ENCODE data around the gene LEKR1. TPM values are rescaled to one million over a fixed set of nuclear protein-coding genes. Genes with fewer than 3 reads are reported as not detected.
A peak's percentile ranks its signal among the peaks of the same experiment; 100 is the strongest.

The LEKR1 gene
- total RNA-seq, 1 experiment from 2014 or later = 1.4 TPM

DNA sequence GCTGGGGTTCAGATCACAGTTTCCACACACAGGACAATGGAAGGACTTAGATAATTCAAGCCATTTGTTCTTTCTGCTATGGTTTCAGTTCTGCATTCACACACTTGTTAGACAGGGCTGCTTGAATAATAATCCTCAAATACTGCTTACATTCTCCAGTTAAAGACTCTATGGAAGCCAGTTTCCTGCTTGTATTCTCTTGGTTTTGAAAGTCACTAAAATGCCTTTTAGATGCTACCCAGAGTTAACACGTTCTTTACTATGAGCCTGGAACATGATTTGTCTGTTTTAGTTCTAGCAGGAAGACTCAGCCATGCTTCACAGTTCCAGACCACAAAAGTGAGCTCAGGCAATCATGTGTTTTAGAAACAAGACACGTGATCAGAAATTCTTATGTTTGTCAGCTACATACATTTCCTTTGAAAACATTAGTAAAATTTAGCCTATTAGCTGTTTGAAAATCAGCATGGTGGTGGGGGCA, 152.4 kb downstream of the LEKR1 start:
- no peak for DNase-seq (ENCODE audit: low read depth)

DNA sequence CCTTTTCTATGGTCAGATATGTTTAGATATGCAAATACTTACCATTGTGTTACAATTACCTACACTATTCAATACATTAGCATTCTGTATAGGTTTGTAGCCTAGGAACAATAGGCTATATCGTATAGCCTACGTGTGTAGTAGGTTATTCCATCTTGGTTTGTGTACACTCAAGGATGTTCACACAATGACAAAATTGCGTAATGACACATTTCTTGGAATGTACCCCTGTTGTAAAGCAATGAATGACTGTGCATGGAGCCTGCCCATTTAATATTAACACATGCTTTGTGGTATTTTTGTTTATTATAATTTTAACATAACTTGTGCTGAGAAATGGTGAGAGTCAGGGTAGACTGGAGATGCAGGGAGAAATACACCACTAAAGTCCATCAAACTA, 154.9 kb downstream of the LEKR1 start:
- no peak for DNase-seq (ENCODE audit: low read depth)

DNA sequence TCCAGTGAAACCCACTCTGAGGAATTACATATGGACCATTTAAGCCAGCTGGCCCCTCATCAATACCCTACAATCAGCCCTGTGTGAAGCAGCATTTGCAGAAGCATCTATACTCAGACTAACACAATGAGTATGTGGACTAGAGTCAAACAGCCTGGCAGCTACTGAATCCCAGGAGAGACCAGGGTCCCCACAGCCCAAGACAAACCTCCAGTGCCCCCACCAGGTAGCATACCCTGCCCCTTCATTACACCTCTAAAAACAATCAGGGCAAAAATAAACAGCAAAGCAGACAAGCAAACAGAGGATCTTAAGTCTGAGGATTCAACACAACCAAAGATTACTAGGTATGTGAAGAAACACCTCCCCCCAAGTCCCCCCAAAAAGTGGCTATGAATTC, 157.4 kb downstream of the LEKR1 start:
- DNase-seq (ENCODE audit: low read depth) = no peak

DNA sequence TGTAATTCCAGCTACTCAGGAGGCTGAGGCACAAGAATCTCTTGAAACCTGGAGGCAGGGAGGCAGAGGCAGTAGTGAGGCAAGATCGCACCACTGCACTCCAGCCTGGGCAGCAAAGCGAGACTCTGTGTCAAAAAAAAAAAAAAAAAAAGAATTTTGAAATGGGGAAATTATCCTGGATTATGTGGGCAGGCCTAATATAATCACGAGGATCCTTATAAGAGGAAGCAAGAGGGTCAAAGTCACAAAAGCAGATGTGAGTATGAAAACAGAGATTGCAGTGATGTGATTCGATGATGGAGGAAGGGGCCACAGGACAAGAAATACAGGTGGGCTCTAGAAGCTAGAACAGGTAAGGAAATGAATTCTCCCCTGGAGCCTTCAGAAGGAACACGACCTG, 159.6 kb downstream of the LEKR1 start:
- no peak for DNase-seq (ENCODE audit: low read depth)

DNA sequence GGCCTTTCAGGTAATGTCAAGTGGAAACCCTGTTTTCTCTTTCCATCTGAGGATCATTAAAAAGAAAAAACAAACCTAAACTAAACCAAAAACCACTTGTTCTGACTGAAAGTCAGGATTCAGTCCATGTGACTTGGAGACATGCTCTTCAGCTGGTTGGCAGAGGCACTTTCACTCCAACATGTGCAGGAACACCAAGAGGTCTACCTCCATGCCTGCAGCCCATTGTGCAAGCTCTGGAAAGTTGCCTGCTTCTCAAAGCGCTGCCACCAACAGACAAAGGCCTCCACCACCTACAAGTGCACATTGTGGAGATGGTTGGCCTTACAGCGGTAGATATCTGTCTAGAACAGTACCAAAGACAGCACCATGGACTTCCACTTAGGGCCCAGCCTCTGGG, 161.8 kb downstream of the LEKR1 start:
- DNase-seq (ENCODE audit: low read depth) = no peak

DNA sequence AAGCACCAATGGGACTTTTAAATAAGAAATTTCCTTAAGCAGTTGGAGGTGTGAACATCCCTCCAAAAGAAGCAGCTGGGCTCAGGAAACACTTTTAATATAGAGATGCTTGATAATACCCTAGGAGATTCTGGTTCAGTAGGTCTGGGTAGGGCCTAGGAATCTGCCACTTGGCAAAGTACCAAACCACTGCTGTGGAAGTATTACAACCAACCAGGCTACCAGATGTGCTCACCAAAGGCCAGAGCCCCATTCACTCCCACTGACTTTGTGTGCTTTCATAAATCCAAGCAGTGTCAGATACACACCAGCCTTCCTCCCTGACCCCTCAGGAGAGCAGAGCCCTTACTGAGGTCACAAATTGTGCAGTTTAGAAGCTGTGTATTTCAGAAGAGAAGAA, 171.2 kb downstream of the LEKR1 start:
- DNase-seq (ENCODE audit: low read depth) = peak; percentile 11

DNA sequence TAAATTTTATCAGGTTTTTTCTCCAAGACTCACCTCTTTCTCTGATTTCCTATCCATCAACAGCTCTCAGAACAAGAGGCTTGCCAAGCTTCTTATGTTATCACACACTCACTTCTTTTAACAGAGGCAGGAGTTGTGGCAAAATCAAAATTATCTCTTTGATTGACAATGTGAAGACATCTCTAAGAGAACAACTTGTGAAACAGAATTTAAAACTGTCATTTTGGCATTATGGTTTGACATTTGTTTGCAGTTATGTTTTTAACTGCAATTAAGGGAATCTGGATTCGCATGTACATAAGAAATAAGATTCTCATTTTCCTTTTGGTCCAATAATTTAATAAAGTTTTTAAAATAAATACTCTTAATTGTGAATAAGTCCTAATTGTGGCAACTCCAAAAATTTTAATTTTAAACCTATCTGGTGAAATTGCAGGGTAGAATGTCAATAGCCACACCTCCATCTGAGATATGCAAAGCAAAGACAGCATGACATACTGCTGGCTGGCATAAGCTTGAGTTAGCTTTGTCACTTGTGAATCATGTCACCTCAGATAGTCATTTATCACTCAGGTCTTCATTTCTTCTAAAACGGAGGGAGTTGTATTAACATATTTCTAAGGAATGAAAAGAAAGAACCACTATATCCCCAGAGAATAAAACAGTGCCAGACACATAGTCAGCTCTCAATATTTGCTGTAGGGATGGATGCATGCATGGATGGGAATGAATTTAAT, 175.2 kb downstream of the LEKR1 start:
- no peak for DNase-seq (ENCODE audit: low read depth)

DNA sequence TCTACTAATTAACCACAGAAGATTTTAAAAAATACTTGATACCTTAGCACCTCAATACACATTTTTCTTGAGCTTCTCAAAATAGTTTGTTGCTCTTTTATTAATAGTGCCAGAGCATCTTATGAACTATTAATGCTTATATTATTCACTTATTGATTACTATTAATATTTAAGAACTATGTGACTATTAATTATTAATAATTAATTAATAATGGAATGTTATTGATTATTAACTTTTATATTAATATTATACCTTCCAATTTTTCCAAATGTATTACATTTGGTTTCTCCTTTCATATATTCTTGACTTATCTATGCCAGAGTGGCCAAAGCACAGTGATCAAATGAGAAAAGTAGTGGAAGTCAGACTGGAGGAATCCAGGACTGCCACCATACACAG, 195.5 kb downstream of the LEKR1 start:
- no peak for DNase-seq (ENCODE audit: low read depth)

DNA sequence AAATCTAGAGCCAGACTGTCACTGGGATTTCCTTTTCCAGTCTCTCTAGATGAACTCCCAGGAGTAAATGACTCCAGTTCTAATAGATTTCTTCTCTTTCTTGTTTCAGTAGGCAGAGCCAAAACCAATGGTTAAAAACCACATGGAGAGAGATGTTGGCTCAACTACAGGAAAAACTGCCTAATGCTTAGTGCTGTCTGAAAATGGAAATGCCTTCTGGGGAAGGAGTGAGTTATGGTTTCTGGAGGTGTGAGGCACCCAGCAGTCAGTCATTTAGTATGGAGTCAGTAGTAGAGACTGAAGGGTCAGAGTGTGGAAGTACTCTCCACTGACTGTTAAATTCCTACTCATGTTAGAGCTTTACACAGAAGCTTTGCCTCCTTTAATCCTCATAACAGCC, 197.1 kb downstream of the LEKR1 start:
- DNase-seq (ENCODE audit: low read depth) = no peak

DNA sequence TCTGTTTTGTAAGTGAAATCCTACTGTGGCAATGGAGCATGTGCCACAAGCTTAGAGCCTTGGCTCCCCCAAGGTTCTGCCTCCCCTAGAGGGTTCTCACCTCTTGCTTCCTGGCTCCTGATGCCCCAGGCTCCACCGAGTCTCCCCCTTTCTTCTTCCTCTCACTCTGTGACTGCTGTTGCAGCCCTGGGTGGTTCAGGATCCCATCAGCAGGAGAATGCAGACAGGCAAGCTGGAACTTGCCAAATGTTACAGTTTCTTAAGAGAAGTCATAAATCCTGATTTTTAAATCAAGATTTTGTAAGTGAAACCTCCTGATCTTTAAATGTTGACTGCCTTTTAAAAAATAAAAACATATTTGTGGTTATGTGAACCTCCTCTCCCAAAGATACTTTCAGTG, 199.9 kb downstream of the LEKR1 start:
- DNase-seq (ENCODE audit: low read depth) = no peak

DNA sequence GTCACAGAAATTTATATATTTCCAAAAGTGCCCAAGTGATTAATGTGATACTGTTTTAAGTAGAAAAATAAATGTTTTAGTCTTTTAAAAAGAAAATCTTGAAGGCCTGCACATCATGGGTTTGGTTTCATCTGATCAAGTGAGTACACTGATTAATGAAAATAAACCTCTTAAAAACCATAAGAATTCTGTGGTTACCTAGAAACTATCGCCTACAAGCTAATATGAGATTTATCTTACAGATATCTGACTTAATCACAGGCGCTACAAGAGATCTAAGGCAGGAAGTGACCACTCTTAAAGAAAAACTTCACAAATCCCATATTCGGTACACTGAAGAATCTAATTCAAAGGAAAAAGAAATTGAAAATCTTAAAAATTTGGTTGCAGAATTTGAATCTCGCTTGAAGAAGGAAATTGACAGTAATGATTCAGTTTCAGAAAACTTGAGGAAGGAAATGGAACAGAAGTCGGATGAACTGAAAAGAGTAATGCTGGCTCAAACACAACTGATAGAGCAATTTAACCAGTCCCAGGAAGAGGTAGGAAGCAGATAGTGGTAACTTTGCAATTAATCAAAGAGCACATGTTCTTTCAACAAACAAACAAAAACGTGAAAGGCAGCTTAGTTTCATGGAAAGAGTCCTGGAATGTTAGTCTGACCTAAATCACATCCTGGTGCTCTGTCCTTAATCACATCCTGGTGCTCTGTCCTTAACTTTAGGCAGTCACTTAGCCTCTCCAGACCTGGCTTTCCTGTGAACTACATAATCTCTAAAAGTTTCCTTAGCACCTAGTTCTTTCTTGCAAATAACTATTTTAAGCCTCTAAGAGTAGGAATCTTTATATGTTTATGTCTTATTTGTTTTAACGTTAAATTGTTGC, 201.9 kb downstream of the LEKR1 start:
- DNase-seq (ENCODE audit: low read depth) = no peak

DNA sequence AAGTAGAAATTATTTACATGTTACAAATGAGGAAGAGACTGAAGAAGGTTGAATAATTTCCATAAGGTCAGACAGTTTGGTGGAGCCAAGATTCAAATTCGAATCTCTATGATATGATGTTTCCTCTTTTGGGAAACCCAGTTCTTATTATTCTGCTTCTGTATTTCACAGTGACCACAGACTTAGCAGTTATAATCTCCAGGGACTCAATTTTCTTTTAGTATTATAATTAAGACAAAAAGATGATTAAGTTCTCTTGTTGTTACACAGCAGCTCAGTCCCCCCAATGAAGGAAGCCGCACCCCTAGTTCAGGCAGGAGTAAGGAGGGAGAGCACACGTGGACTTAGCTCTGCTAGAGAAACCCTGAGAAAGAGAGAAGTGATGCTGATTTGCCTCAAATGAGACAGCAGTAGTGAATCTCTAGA, 203.2 kb downstream of the LEKR1 start:
- DNase-seq (ENCODE audit: low read depth) = no peak

DNA sequence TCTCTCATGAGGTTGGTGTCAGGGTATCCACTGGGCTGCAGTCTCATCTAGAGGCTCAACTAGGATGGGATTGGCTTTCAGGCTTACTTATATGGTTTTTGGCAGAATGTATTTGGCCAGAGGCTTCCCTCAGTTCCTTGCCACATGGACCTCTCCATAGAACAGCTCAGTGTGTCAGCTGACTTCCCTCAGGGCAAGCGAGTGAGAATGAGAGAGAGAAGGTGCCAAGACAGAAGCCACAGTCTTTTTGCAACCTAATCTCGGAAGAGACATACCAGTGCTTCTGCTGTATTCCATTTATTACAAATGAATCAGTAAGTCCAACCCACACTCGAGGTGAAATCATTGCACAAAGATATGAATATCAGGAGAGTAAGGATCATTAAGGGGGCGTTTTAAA, 204.6 kb downstream of the LEKR1 start:
- no peak for DNase-seq (ENCODE audit: low read depth)

DNA sequence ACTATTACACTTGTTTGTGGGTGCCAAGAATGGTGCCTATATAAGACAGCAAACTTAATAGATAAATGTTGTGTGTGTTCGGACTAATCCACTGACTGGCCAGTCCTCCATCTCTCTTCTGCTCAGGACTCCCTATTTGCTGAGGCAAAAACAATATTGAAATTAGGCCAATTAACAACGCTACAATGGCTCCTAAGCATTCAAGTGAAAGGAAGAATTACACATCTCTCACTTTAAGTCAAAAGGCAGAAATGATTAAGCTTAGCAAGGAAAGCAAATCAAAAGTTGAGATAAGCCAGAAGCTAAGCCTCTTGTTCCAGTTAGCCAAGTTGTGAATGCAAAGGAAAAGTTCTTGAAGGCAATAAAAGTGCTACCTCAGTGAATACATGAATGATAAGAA, 206.8 kb downstream of the LEKR1 start:
- DNase-seq (ENCODE audit: low read depth) = no peak

DNA sequence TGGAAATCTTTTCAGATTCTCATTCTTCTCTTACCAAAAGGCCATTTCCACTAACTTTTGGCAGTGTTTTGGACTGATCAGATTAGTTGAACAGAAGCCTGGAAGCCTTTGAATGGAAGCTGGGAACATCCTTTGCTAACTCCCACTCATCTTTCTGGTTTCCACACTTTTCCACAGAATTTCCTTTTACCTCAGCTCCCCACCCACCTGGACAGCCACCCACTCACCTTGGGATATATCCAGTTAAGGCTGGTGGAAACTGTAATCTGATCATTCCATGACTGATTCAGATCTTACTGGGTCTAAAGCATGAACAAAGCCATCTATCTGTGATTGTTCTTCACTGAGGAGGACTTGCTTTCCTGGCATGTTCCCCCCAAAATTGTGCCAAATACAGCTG, 214.3 kb downstream of the LEKR1 start:
- DNase-seq (ENCODE audit: low read depth) = no peak

DNA sequence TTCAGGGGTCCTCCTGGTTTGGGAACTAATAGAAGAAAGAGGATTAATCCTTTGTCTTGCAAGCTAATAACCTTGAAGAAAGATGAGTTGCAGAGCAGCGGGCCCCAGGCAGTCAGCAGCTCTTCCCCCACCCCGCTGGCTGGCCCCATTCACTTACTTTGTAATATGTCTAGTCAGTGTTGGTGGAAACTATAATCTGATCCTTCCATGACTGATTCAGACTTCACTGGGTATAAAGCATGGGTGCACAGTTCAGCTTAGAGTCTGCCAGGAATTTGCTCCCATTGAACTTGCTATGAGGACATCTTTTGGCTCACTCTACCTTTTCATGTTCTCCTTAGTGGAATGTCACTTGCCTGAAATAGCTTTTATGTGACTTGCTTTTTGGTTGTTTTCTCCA, 216.1 kb downstream of the LEKR1 start:
- DNase-seq (ENCODE audit: low read depth) = no peak

DNA sequence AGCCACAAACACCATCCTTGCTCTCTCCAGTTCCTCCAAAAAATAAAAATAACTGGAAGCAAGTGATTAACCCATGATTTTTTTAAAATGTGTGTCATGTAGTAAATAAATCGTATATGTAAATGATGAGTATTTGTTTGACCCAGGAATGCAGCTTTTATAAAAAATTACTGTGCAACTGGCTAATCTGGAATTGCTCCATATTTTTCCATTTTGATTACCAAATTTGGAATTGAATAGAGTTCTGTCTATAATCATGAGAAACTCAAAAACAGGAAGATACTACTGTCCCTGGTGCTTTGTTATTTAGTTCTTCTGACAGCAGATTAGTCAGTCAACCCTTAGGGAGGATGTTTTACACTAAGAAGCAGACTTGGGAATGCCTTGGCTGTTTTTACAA, 217.6 kb downstream of the LEKR1 start:
- DNase-seq (ENCODE audit: low read depth) = no peak

DNA sequence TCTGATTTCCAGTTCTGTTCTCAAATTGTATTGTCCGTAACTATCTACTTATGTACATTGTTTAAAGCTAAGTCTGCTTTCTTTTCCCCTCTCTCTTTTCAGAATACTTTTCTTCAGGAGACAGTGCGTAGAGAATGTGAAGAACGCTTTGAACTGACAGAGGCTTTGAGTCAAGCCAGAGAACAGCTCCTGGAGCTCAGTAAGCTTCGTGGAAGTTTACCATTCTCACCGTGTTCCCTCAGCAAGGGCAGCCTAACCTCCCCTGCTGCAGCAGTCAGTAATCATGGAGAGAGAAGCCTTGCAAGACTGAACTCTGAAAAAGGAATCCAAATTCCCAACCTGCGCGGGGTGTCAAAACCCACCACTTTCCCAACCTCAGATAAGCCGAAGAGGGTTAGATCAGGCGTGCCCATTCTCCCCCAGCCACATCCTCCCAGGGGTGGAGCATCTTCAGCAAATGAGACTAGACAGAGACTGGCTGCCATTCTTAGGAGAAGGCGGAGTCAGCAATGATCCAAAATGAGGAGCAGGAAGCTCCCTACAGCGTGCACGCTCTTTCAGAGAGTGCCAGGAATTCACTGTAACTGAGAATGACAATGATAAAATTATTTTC, 219.2 kb downstream of the LEKR1 start:
- DNase-seq (ENCODE audit: low read depth) = no peak

DNA sequence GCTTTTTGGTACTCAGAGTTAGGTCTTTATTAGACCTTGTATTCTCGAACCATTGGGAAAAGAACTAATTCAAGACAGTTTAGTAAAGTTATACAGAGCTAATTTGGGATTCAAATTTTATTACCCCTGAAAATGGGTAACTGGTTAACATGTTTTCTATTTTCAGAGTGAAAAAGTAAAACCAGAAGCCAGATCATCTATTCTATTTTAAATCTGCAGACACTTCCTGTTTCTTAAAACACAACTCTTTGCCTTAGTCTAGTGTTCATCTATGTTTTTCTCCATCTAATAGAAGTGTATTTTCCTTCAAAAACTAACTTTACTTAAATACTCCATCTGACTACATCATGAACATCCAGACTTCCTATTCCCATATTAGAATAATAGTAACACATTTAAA, 220.4 kb downstream of the LEKR1 start:
- DNase-seq (ENCODE audit: low read depth) = no peak

DNA sequence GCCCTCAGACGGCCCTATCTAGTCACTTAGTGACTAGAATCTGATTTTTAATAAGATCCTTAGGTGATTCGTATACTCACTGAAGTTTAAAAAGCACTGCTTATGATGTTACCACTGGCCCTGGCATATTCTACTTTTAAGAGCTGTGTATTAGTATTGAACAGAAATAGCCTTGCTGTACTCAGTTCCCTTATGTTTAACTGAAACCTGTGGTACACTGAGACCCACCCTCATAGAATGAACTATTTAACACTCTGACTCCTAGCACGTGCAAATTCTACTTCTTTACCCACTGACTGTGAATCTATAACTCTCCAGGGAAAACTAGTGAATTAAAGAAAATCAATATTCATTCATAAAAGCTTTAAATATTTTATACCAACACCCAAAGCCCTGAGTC, 224.9 kb downstream of the LEKR1 start:
- no peak for DNase-seq (ENCODE audit: low read depth)

DNA sequence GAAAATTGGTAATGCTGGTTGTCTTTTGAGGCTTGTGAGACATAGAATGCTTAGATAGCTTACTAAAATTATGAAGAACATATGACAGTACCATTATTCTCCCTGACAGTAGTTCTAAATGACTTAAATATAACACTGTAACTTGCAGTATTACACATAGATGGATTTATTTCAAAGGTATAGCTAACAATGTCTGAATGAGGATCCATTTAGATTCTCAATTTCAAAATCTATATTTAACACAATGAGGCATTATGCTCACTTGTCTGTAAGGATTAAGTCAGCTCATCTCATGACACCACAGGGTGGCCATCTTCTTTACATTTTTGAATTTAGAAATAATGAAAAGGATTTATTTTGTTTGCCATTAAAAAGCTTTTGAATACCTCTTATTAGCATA, 225.4 kb downstream of the LEKR1 start:
- no peak for DNase-seq (ENCODE audit: low read depth)

DNA sequence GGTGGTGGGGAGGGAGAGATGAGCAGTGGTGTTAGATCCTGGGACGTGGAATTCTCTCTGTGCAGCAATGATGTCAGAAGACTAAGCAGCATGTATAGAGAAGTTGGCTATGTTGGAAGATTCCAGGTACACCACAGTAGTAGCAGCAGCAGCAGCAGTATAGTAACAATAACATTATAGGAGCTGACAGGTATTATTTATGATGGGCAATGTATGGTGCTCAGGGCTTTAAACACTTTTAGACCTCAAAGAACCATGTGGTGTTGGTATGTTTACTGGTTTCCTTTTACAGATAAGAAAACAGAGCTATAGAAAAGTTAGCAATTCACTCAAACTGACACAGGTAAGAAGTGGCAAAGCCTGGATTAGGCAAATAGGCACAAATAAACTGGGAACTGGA, 229.9 kb downstream of the LEKR1 start:
- DNase-seq (ENCODE audit: low read depth) = no peak

All from Daoy (cell line).